Stimulated activated naive CD8-positive, alpha-beta T cell treated with anti-CD3 and anti-CD28 coated beads, Interleukin-15, Interleukin-2, amounts not matched to agents 100 U/mL and 50 U/mL, for 24 hours (primary cell): ENCODE measurements around the gene OR7D2.
"Not testable (repeated sequence)": the region's sequence is repeated elsewhere in the genome, so short reads cannot be mapped to it uniquely, and the experiment has no call there.

ENCODE experiments used
- ATAC-seq: fragments of 150-1000 bp; cut with Tn5 transposase; one replicate; pipeline ENCODE4 v1.10.0; 2021
- DNase-seq: peaks from one replicate; pipeline ENCODE4 v3.0.0; 2021

OR7D2 gene

GRCh38 chr19:9178901-9179300, at the start of gene OR7D2:
TSS of gene OR7D2 (plus strand) at chr19:9178979. CDS start at chr19:9185782, 6,803 bp downstream.
- ATAC-seq (no peak), DNase-seq (no peak)

GRCh38 chr19:9130965-9131364, 47.8 kb upstream of the OR7D2 start:
- DNase-seq (no peak), ATAC-seq (no peak)

GRCh38 chr19:9132422-9132821, 46.4 kb upstream of the OR7D2 start:
- no peak for DNase-seq
- no peak for ATAC-seq

- DNase-seq: no peak
- ATAC-seq: no peak
These were observed 39.1 kb upstream of the OR7D2 start for GRCh38 chr19:9139609-9140158.

GRCh38 chr19:9140159-9140874, 38.5 kb upstream of the OR7D2 start, which contains the start of gene ZNF317:
TSS of gene ZNF317 (plus strand) at chr19:9140397. CDS start at chr19:9156017, 15,620 bp downstream.
- ATAC-seq: peak; percentile 96
- peak; percentile 88 for DNase-seq

- DNase-seq: no peak
- no peak for ATAC-seq
These were observed 33.9 kb upstream of the OR7D2 start for GRCh38 chr19:9144920-9145319.

GRCh38 chr19:9146882-9147281, 31.9 kb upstream of the OR7D2 start:
- ATAC-seq: no peak

GRCh38 chr19:9148697-9149096, 30.1 kb upstream of the OR7D2 start:
- DNase-seq: no peak
- ATAC-seq: no peak

More at GRCh38 chr19:9146882-9147281, 31.9 kb upstream of the OR7D2 start:
- DNase-seq: no peak

GRCh38 chr19:9149997-9150396, 28.8 kb upstream of the OR7D2 start:
- no peak for DNase-seq

GRCh38 chr19:9150650-9151049, 28.1 kb upstream of the OR7D2 start:
- ATAC-seq (no peak), DNase-seq (no peak)

More at GRCh38 chr19:9149997-9150396, 28.8 kb upstream of the OR7D2 start:
- no peak for ATAC-seq

- ATAC-seq: no peak
- DNase-seq: no peak
These were observed 27.4 kb upstream of the OR7D2 start for GRCh38 chr19:9151367-9151766.

GRCh38 chr19:9155591-9155990, 23.2 kb upstream of the OR7D2 start:
- no peak for ATAC-seq
- no peak for DNase-seq

- ATAC-seq (no peak), DNase-seq (no peak)
These were observed 22.5 kb upstream of the OR7D2 start for GRCh38 chr19:9156304-9156703.

GRCh38 chr19:9159891-9160290, 18.9 kb upstream of the OR7D2 start:
- DNase-seq: no peak
- no peak for ATAC-seq

- ATAC-seq (no peak), DNase-seq (no peak)
These were observed 17.4 kb upstream of the OR7D2 start for GRCh38 chr19:9161427-9161826.

GRCh38 chr19:9165261-9165660, 13.5 kb upstream of the OR7D2 start:
- no peak for ATAC-seq

GRCh38 chr19:9166846-9167245, 11.9 kb upstream of the OR7D2 start:
- ATAC-seq: no peak
- no peak for DNase-seq

More at GRCh38 chr19:9165261-9165660, 13.5 kb upstream of the OR7D2 start:
- no peak for DNase-seq

GRCh38 chr19:9171393-9171991, 7.3 kb upstream of the OR7D2 start:
- ATAC-seq (no peak), DNase-seq (no peak)

- DNase-seq (no peak), ATAC-seq (no peak)
These were observed 3.5 kb upstream of the OR7D2 start for GRCh38 chr19:9175326-9175725.

- no peak for DNase-seq
- no peak for ATAC-seq
These were observed 4.2 kb downstream of the OR7D2 start for GRCh38 chr19:9183000-9183399.

- DNase-seq: no peak
- no peak for ATAC-seq
These were observed 8.4 kb downstream of the OR7D2 start for GRCh38 chr19:9187191-9187590.

GRCh38 chr19:9189535-9189934, 10.8 kb downstream of the OR7D2 start:
- DNase-seq (no peak), ATAC-seq (no peak)

GRCh38 chr19:9198044-9198443, 19.3 kb downstream of the OR7D2 start:
- not testable (repeated sequence) for DNase-seq, ATAC-seq
